Naive thymus-derived CD4-positive, alpha-beta T cell (primary cell): ENCODE data around the gene SRGAP2B. TPM values are rescaled to one million over a fixed set of nuclear protein-coding genes. Genes with fewer than 3 reads are reported as not detected.
"Not testable (repeated sequence)": the region's sequence is repeated elsewhere in the genome, so short reads cannot be mapped to it uniquely, and the experiment has no call there.

Source experiments
- ATAC-seq: fragments of 150-1000 bp; cut with Tn5 transposase; 2 replicates; pipeline ENCODE4 v1.10.0; 2021; ENCODE audit warnings: mild to moderate bottlenecking, moderate library complexity
- CTCF ChIA-PET: fragments of 350-600 bp; sonication (Branson Sonifier 250); formaldehyde crosslinking; loops from one replicate; lab custom pipeline; 2021; ENCODE audit warnings: antibody characterized with exemption; lab: Charles Lee
- POLR2A ChIA-PET: fragments of 350-600 bp; sonication (Branson Sonifier 250); formaldehyde crosslinking; loops from one replicate; lab custom pipeline; 2021; ENCODE audit warnings: antibody characterized with exemption, inconsistent platforms; lab: Charles Lee
- DNase-seq, 9 donors: peaks; one replicate each; pipeline versions ENCODE4 v3.0.0 to v3.0.0-alpha.2; 2020 to 2022; ENCODE audit warnings: mixed read lengths in 1 of 9
- H3K27ac ChIP-seq: one replicate; pipeline ENCODE4 v1.7.0; 2013; ENCODE audit warnings: mild to moderate bottlenecking, low read depth, low read length, moderate library complexity
- H3K27me3 ChIP-seq, 2 donors: one replicate each; pipeline ENCODE4 v1.7.0; 2013; ENCODE audit warnings: low read length in 2 of 2, mild to moderate bottlenecking in 2 of 2, moderate library complexity in 2 of 2; ENCODE audit not compliant: control insufficient read depth in 2 of 2, insufficient read depth in 2 of 2
- H3K36me3 ChIP-seq, 3 experiments: 1 replicate in 2 of 3; 2 replicates in 1 of 3; pipeline ENCODE4 v1.7.0; 2013; ENCODE audit warnings: low read length in 3 of 3, mild to moderate bottlenecking in 3 of 3, moderate library complexity in 1 of 3; ENCODE audit not compliant: insufficient read depth in 3 of 3, control insufficient read depth in 2 of 3
- H3K4me1 ChIP-seq, 2 donors: one replicate each; pipeline ENCODE4 v1.7.0; 2013; ENCODE audit warnings: low read length in 2 of 2, mild to moderate bottlenecking in 2 of 2, moderate library complexity in 1 of 2; ENCODE audit not compliant: control insufficient read depth in 2 of 2, insufficient read depth in 2 of 2
- H3K4me3 ChIP-seq: 2 replicates; pipeline ENCODE4 v1.7.0; 2013; ENCODE audit warnings: mild to moderate bottlenecking, low read length
- H3K9me3 ChIP-seq, 3 experiments: 1 replicate in 2 of 3; 2 replicates in 1 of 3; pipeline ENCODE4 v1.7.0; 2013; ENCODE audit warnings: low read length in 3 of 3; ENCODE audit not compliant: control insufficient read depth in 2 of 3
- H3K27ac Mint-ChIP-seq, 9 donors: one replicate each; pipeline ENCODE4 v1.8.0; 2020 to 2022; ENCODE audit warnings: mixed read lengths in 9 of 9, mild to moderate bottlenecking in 8 of 9, moderate library complexity in 5 of 9, inconsistent platforms in 2 of 9
- H3K27me3 Mint-ChIP-seq, 5 donors: one replicate each; pipeline ENCODE4 v1.8.0; 2021 to 2022; ENCODE audit warnings: mixed read lengths in 5 of 5, mild to moderate bottlenecking in 1 of 5
- H3K36me3 Mint-ChIP-seq, 5 donors: one replicate each; pipeline ENCODE4 v1.8.0; 2020 to 2022; ENCODE audit warnings: mixed read lengths in 5 of 5, mild to moderate bottlenecking in 3 of 5, inconsistent platforms in 1 of 5
- H3K4me1 Mint-ChIP-seq, 7 donors: one replicate each; pipeline ENCODE4 v1.8.0; 2020 to 2022; ENCODE audit warnings: mixed read lengths in 7 of 7, mild to moderate bottlenecking in 3 of 7, inconsistent platforms in 1 of 7
- H3K4me3 Mint-ChIP-seq, 10 donors: one replicate each; pipeline ENCODE4 v1.8.0; 2020 to 2022; ENCODE audit warnings: mild to moderate bottlenecking in 10 of 10, mixed read lengths in 10 of 10, moderate library complexity in 6 of 10, inconsistent platforms in 2 of 10
- H3K9me3 Mint-ChIP-seq, 11 donors: one replicate each; pipeline ENCODE4 v1.8.0; 2020 to 2022; ENCODE audit warnings: mixed read lengths in 11 of 11, mild to moderate bottlenecking in 4 of 11, inconsistent platforms in 1 of 11, moderate library complexity in 1 of 11
- intact Hi-C, 2 donors: fragments of 100-400 bp; cut with micrococcal nuclease; formaldehyde crosslinking; loops; one replicate each; pipeline ENCODE4 v1.15.1; 2023
- polyA plus RNA-seq, 2 donors: library from polyadenylated mRNA; unstranded; fragments of 300-500 nt; fragmentation: Illumina TruSeq; gene quantifications; one replicate each; pipeline ENCODE4 v1.2.3, GENCODE V29; 2021
- total RNA-seq, 6 experiments: library from RNA in 5 of 6; stranded (reverse) in 5 of 6; gene quantifications; 1 replicate in 5 of 6; 2 replicates in 1 of 6; pipeline ENCODE4 v1.2.3 and lab custom pipeline; 2021 to 2026

The SRGAP2B gene
- total and polyA plus RNA-seq, 7 experiments from 2014 or later = 0.85 to 37.3 (median 18.1) TPM

GRCh38 chr1:145082483-145083255 lies 12.5 kb downstream of the SRGAP2B start:
- not testable (repeated sequence) for H3K27ac Mint-ChIP-seq

GRCh38 chr1:145080193-145080592 lies 14.9 kb downstream of the SRGAP2B start:
- H3K27me3 ChIP-seq, H3K9me3 Mint-ChIP-seq, H3K36me3 Mint-ChIP-seq, H3K36me3 ChIP-seq, H3K27me3 Mint-ChIP-seq, H3K9me3 ChIP-seq, DNase-seq, H3K4me3 ChIP-seq, POLR2A ChIA-PET, intact Hi-C loops, H3K4me3 Mint-ChIP-seq, ATAC-seq, H3K4me1 Mint-ChIP-seq, H3K27ac ChIP-seq, H3K4me1 ChIP-seq, CTCF ChIA-PET, H3K27ac Mint-ChIP-seq: not testable (repeated sequence)

More at GRCh38 chr1:145082483-145083255, 12.5 kb downstream of the SRGAP2B start:
- H3K4me1 Mint-ChIP-seq, H3K27ac ChIP-seq, H3K4me3 Mint-ChIP-seq, H3K36me3 Mint-ChIP-seq, H3K36me3 ChIP-seq, ATAC-seq, H3K9me3 ChIP-seq, H3K27me3 ChIP-seq, DNase-seq, H3K4me3 ChIP-seq, H3K27me3 Mint-ChIP-seq, CTCF ChIA-PET, H3K9me3 Mint-ChIP-seq, H3K4me1 ChIP-seq, intact Hi-C loops, POLR2A ChIA-PET: not testable (repeated sequence)

- DNase-seq, H3K4me3 Mint-ChIP-seq, H3K9me3 Mint-ChIP-seq, POLR2A ChIA-PET, H3K27ac Mint-ChIP-seq, H3K36me3 Mint-ChIP-seq, H3K27ac ChIP-seq, intact Hi-C loops, H3K4me3 ChIP-seq, H3K4me1 ChIP-seq, H3K27me3 Mint-ChIP-seq, H3K36me3 ChIP-seq, CTCF ChIA-PET, H3K27me3 ChIP-seq, H3K9me3 ChIP-seq, H3K4me1 Mint-ChIP-seq: not testable (repeated sequence)
- ATAC-seq = peak; percentile 41
These were observed 15.4 kb downstream of the SRGAP2B start for GRCh38 chr1:145079737-145080136.

- H3K4me3 Mint-ChIP-seq, H3K4me1 Mint-ChIP-seq, H3K36me3 Mint-ChIP-seq, ATAC-seq, H3K4me1 ChIP-seq, H3K27me3 ChIP-seq, DNase-seq, POLR2A ChIA-PET, CTCF ChIA-PET, H3K9me3 ChIP-seq, H3K4me3 ChIP-seq, H3K27ac ChIP-seq, H3K27me3 Mint-ChIP-seq, intact Hi-C loops, H3K36me3 ChIP-seq, H3K9me3 Mint-ChIP-seq, H3K27ac Mint-ChIP-seq: not testable (repeated sequence)
These were observed 16.2 kb downstream of the SRGAP2B start for GRCh38 chr1:145078787-145079370.

- H3K27ac Mint-ChIP-seq, H3K9me3 ChIP-seq, H3K9me3 Mint-ChIP-seq, H3K4me1 Mint-ChIP-seq, H3K27me3 ChIP-seq, H3K36me3 ChIP-seq, H3K4me1 ChIP-seq, intact Hi-C loops, CTCF ChIA-PET, H3K36me3 Mint-ChIP-seq, H3K27me3 Mint-ChIP-seq, H3K4me3 Mint-ChIP-seq, POLR2A ChIA-PET, H3K27ac ChIP-seq, H3K4me3 ChIP-seq, DNase-seq: not testable (repeated sequence)
- ATAC-seq = peak; percentile 57
These were observed 17.0 kb downstream of the SRGAP2B start for GRCh38 chr1:145077872-145078786.

GRCh38 chr1:145076877-145077276 lies 18.3 kb downstream of the SRGAP2B start:
- H3K4me1 Mint-ChIP-seq, H3K27ac ChIP-seq, H3K36me3 ChIP-seq, POLR2A ChIA-PET, H3K9me3 ChIP-seq, H3K27ac Mint-ChIP-seq, DNase-seq, H3K9me3 Mint-ChIP-seq, H3K36me3 Mint-ChIP-seq, H3K4me3 ChIP-seq, H3K27me3 ChIP-seq, H3K4me1 ChIP-seq, ATAC-seq, H3K4me3 Mint-ChIP-seq, CTCF ChIA-PET, H3K27me3 Mint-ChIP-seq, intact Hi-C loops: not testable (repeated sequence)
